NCI-H226 (cell line): ENCODE data around the gene METAP1D.

Source experiments
- DNase-seq: peaks from one replicate; pipeline ENCODE4 v3.0.0-alpha.2; 2015

The METAP1D gene

DNA sequence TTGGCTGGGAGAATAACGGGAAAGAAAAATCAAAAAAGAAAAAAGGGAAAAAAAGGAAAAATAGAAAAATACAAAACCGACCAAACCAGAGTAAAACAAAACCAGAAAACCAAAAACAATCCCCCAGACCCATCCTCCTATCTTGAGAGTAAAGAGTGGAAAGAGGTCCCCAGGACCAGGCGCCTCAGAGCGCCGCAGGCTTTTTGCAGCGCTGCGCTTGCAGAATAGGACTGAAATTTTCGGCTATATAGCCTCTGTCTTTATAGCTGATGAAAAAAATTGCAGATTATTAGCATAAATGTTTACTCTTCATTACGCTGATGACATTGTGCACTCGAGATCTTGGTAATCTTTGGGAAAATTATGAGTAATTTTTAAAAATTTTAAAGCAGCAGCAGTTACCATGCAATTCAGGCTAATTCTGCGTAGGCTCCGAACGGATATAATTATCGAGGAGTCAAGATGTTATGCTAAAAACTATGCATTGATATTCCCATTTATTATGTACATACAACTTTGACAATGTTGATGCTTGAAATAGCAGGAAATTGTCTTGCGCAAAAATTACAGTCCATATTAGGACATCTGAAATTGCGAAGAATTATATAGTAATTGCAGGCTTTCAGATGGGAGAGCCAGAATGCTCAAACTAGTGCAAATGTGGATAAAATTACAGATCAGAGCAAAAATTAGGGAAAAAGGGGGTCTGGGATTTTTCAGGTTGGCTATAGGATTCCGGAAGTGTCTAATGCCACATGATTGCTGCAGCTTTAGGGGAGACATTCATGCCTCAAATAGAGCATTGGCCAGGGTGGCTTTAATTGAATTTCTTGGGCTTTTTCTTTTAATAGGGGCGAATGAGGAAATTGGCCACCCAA is 93.9 kb downstream of the METAP1D start:
- no peak for DNase-seq

DNA sequence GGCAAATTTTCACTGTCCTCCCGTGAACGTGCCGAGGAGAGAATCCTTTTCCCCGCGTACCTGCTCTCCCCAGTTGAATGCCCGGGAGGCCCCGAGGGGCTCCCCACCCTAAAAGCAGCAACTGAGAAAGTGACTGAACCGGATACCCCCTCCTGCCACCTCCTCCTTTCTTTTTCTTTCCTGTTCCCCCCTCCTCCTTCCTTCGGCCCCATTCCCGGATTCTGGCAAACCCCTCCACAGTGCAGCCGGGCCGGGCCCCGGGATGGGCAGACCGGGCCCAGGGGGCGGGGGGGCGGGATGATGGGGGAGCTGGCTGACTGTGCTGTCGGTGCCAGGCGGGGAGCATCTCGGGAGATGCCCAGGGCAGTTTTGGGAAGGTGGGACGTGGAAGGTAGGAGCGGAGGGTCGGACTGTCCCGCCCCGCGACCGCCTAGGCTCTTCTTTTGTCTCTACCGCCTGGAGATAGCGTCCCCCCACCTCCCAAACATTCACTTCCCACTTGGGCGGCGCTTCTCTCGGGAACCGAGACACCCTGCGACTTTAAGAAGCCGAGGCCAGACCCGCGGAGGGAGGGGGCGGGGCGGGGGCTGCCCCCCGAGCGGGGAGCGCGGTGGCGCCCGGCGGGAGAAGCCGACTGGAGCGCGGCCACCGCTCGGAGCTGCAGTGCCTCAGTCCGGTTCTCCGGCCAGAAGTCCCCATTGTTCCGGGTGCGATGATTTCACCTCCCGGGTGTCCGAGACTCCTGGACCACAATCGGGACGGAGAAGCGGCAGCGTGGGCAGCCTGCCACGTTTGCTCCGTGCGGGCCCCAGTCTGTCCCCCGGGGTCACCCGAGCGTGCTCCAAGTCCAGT is 94.8 kb downstream of the METAP1D start:
- DNase-seq: peak; percentile 57

- DNase-seq: peak; percentile 98
Measured at GRCh38 chr2:172095146-172095904, 95.6 kb downstream of the METAP1D start.

DNA sequence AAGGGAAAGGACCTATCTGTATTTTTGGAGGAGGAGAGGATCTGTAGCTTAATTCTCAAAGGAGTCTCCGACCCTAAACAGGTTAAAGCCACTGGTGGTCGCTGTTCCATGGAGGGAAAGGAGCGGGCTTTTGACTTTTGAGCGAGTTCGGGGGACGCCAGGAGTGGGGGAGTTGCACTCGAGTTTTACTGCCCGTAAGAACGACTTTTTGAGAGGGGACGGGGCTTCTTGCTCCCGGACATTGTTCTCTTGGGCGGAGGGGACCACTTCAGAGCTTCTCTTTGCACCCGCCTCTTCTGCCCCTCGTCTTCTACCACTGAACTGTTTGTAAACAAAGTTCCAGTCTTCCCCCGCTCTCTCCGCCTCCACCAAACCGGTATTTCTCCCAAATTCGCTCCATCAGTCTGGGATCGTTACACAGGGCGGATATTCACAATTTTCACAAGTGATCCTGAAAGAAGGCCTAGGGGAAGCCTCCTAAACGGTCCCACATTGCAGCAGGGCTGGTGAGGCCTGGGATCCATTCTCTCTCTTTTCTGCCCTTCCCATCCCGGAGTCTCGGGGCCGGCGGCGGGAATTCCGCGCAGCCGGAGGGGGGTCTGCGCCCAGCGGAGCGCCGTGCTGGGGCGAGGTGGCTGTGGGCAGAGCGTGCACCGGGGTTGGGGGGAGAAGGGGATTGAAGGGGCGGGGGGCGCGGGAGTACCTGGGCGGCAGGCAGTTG is 96.3 kb downstream of the METAP1D start:
- DNase-seq: peak; percentile 44

GRCh38 chr2:172096626-172097547 is 97.1 kb downstream of the METAP1D start:
- peak; percentile 96 for DNase-seq

GRCh38 chr2:172097557-172098131 is 97.9 kb downstream of the METAP1D start:
- peak; percentile 70 for DNase-seq

DNA sequence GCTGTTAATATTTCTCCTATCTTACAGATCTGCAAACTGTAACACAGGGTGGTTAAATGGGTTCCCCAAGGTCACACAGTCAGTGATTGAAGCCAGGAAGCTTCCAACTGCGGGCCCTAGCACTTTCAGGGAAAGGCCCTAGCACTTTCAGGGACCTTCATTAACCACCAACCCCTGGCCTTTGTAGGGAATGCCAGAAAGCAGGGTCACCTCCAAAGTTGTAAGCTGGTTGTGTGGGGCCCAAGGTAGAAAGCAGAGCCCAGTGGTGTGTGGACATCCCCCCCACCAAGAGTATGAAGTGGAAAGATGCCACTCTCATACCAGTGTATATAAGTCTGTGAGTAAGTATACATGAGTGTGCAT is 98.5 kb downstream of the METAP1D start:
- DNase-seq: peak; percentile 28

- peak; percentile 82 for DNase-seq
Measured at GRCh38 chr2:172098650-172099471, 99.1 kb downstream of the METAP1D start.

GRCh38 chr2:172099472-172100079 is 99.8 kb downstream of the METAP1D start:
- DNase-seq: no peak

- DNase-seq: no peak
Measured at GRCh38 chr2:172100080-172100934, 100.6 kb downstream of the METAP1D start.

GRCh38 chr2:172100935-172101820 is 101.4 kb downstream of the METAP1D start:
- no peak for DNase-seq

DNA sequence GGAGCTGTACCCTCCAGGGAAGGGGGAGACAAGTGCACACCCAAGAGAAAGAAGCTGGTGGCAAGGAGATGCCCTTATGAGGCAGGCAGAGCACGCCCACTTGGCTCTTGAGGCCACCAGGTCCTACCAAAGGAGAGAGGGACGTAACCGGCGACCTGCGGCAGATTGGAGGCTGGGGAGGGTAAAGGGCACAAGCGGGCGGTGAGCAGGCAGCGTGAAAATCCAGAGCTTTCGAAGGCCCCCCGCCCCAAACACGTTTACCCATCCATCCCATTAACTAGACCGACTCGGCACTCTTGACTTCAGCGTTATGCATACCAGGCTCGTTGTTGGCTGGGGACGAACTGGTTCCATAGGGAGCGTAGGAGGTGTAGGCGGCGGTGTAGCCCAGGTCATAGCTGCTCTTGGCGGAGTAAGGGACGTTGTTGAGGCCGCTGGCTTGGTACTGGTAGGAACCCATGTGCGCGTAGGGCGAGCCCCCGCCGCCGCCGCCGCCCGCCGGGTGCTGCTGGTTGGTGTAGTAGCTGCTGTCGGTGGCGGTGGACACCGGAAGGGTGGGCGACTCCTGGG is 102.2 kb downstream of the METAP1D start:
- no peak for DNase-seq

DNA sequence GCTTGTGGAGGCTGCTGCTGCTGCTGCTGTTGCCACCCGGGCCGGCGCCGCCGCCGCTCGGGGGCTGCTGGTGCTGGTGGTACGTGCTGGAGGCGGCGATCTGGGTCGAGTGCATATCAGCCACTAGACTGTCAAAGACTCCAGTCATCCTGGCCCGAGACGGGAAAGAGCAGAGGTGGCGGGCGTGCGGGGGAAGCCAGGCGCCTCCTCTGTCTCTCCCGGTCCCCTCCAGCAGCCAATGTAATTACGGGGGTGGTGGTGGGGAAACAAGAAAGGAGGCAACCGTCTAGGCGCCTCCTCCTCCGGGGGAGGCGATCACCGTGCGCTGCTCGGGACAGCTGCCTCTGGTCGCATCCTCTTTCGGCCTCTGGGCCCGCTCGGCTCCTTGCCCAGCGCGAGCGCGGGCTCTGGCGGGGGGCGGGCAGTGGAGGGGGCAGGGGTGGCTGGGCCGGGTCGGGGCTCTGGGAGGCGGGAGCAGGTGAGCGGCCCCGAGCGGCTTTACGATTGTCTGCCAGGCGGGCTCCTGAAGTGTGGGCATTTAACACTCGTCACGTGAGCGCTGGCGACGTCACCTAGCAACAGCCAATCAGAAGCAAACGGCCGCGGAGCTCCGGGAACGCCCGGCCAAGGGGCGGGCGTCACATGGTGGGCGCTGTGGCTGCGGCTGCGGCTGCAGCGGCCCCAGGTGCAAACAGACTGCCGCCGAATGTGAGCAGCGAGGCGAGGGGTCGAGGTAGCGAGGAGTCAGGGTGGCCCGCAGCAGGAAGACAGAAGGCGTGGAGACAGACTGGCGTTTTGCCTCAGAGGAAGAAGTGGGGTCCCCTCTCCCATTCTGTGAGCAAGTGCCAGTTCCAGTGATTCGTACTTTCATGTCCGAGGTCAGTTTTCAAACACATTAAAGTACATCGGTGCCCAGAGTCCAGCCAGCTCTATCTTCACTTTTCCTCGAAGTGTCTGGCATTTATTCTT is 102.9 kb downstream of the METAP1D start, which contains the start of gene DLX2:
Gene DLX2 (minus strand): TSS at position 510 of the 969 bp plus-strand sequence. CDS start 362 bp downstream, at position 148.
- DNase-seq: peak; percentile 88

GRCh38 chr2:172103471-172104272 is 103.9 kb downstream of the METAP1D start:
- peak; percentile 78 for DNase-seq
